Stimulated activated CD4-positive, alpha-beta T cell treated with anti-CD3 and anti-CD28 coated beads, Interleukin-12 subunit alpha, Interleukin-12 subunit beta, amount 100 ng/mL, for 24 hours (primary cell): ENCODE data around the gene ARL15.

Experiments
- DNase-seq, 2 experiments: peaks; one replicate each; pipeline ENCODE4 v3.0.0-alpha.2; 2020; ENCODE audit warnings: low read depth in 2 of 2

Gene ARL15

GRCh38 chr5:54159153-54159892 is 151.1 kb downstream of the ARL15 start:
- no peak for DNase-seq

- no peak for DNase-seq
Measured at GRCh38 chr5:54156577-54156976, 153.8 kb downstream of the ARL15 start.

GRCh38 chr5:54150841-54151240 is 159.5 kb downstream of the ARL15 start:
- DNase-seq = no peak

GRCh38 chr5:54148858-54149257 is 161.5 kb downstream of the ARL15 start:
- no peak for DNase-seq

- DNase-seq = no peak
Measured at GRCh38 chr5:54148067-54148845, 162.1 kb downstream of the ARL15 start.

- no peak for DNase-seq
Measured at GRCh38 chr5:54146916-54147315, 163.5 kb downstream of the ARL15 start.

- DNase-seq = no peak
Measured at GRCh38 chr5:54146390-54146789, 164.0 kb downstream of the ARL15 start.

GRCh38 chr5:54140247-54140840 is 170.0 kb downstream of the ARL15 start:
- no peak for DNase-seq

DNA sequence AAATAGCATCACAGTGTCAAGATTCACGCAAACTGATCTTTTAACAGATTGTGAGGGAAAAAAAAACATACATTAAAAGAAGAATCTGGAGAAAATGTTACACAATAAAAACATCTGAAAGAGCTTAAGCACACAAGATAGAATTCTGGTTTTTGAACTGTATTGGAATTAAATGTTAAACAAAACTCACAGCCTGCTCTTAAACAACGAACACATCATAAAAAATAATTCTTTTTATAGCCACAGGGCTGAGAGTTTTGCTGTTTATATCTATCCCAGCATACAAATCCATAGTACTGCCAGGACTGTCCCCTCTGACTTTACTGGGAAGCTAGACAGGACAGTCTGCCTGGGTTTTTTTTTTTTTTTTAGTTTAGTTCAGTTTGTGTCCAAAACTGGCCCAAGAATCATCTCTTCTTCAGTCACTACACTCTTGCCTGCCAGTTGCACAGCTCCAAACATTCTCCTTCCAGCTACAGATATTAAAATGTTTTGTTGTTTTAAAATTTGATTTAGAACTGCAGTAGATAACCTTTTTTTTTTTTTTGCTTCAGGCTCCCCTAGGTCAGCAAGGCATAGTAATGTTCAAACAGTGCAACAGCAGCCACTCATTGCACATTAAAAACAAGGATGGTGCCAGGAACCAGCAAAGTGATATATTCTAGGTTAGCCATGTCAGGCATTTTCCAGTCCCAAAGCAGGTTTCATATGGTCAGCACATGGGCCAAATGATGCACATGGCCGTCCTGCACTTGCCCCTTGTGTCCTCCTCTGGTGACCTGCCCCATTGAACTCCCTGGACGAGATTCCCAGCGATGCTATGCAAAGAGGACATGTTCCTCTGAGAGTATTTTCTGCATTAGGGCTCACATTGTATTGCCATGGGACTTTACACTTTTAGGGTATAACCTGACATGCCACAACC is 173.6 kb downstream of the ARL15 start:
- no peak for DNase-seq

DNA sequence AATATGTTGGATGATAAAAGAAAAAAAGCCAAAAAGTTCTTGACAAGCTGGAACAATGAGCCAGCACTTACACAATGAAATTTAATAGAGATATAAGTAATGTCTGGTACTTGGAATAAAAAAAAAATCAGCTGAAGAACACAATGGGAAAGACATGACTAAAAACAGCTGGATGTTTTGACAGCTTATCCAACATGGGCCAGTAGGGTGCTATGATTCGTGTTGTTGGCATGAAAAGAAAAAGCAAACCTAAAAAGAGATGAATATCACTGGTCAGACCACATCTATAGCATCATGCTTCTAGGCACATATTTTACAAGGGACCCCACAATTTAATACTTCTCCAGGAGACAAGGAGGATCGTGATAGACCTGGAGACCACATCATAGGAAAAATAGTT is 175.3 kb downstream of the ARL15 start:
- no peak for DNase-seq

GRCh38 chr5:54133917-54134316 is 176.5 kb downstream of the ARL15 start:
- DNase-seq = no peak

- DNase-seq = no peak
Measured at GRCh38 chr5:54120473-54120872, 189.9 kb downstream of the ARL15 start.

DNA sequence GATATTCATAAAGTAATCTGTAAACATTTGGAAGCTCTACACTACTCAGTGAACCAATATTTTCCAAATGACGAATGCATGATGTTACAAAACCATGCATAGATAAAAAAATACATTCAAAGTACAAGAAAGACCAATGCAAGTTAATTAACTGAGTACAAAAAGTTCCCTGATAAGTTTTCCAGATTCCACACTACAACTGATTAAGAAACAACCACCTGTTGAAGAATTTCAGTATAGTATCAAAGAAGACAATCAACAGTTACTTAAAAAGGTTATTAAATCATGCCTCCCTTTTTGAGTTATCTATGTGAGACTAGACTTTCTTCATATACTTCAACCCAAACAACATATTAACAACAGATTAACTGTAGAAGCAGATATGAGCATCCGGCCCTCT is 192.4 kb downstream of the ARL15 start:
- DNase-seq = no peak

GRCh38 chr5:54115735-54116403 is 194.5 kb downstream of the ARL15 start:
- no peak for DNase-seq

GRCh38 chr5:54113060-54113459 is 197.3 kb downstream of the ARL15 start:
- no peak for DNase-seq

DNA sequence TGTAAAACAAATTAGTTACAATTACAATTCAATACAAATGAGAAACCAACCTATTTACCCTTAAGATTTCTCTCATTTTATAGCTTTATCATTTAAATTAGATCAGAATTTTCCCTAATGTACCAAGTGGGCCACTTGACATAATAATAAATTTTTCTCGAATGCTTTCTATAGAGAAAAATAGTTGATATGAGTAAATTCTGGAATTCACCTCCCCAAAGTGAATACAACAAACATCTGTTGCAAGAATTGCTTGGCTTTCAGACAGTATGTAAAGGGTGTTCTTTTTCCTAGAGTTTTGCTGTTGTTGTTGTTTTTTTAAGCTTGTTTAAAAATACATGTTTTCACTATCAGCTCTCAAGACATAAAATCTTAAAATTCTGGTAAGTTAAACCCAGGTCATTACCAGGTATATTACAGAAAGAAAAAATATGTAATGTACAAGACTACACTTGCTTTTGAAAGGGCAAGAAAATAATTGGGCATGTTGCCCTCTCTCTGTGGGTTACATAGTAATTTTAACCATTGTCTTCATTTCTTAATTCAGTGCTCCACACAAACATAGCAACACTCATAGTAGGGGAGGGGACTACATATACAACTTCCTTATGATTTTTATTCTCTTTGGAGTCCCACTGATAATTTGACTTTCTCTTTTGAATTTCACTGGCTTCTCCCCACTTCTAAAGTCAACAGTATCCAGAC is 200.6 kb downstream of the ARL15 start:
- no peak for DNase-seq

DNA sequence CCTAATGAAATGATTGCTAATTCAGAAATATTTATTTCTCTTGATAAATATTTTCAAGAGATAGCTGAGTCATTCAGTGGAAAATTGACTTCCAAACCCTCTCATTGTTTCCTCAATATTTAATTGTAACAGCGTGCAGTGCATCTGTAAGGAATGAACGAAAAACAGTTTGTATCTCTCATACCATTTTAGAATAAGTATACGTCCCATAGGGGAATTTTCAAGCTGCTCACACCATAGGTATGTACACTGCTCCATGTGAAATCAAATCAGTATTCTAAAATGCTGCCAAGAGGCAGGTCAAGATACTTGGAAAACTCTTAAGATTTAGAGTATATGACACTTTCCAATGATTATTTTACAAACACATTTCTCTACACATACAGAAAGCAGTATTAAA is 202.2 kb downstream of the ARL15 start:
- no peak for DNase-seq

- DNase-seq = no peak
Measured at GRCh38 chr5:54103871-54104270, 206.5 kb downstream of the ARL15 start.

DNA sequence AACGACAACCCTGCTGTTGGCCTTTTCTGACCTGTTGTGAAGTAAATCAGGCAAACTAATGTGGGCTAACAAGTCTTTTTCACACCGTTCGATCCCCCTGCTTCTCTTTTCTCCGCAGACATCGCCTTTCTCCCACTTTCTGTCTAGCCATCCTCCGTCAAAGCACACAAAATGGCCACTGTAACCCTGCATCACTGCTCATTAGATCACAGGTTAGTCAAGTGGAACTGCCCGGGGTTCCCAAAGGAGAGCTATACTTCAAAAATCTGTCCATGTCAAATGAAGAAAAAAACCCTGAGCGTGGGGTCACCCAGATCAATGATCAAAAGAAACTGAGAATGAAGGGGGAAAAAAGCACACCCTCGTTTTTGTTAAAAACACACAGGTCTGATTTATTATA is 212.1 kb downstream of the ARL15 start:
- DNase-seq = no peak

- no peak for DNase-seq
Measured at GRCh38 chr5:54095969-54096368, 214.4 kb downstream of the ARL15 start.

GRCh38 chr5:54094706-54095105 is 215.7 kb downstream of the ARL15 start:
- no peak for DNase-seq
